GM13976 (cell line): ENCODE results near the gene PTCH1.

Experiments
- DNase-seq: peaks from one replicate; pipeline ENCODE4 v3.0.0; 2012; ENCODE audit warnings: low spot score
- CTCF ChIP-seq: IDR thresholded peaks from 2 replicates; pipeline ENCODE4 v1.5.1; 2012; ENCODE audit warnings: borderline replicate concordance, mild to moderate bottlenecking; ENCODE audit not compliant: insufficient read depth; ENCODE audit errors: extremely low read depth, missing control alignments, control extremely low read depth
- in situ Hi-C: fragments of 300-500 bp; cut with MboI; formaldehyde crosslinking; loops from one replicate; pipeline ENCODE4 v1.12.0; 2022; ENCODE audit warnings: low sequenced_read_pairs, mixed read lengths, inconsistent platforms; ENCODE audit not compliant: unreplicated experiment

PTCH1 gene

DNA sequence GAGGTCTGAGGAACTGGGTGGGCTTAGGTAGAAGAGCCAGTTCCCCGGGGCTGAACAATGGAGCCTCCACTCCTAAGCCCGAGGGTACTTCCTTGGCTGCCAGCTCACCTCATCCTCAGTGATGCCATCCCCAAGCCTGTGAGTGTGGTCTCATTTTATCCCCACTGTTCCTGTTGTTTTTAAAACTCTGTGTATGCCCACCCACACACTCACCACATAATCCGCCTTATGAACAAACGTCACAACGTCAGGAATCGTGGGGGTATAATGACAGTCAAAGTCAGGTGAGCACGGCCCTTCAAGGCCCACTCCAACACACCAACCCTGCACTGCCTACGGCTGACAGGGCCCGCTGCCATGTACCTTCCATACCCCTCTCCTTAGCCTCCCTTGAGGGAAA, 61.1 kb downstream of the PTCH1 start:
- no peak for TF ChIP-seq CTCF
- in situ Hi-C loops: no loop called here
- DNase-seq: no peak

DNA sequence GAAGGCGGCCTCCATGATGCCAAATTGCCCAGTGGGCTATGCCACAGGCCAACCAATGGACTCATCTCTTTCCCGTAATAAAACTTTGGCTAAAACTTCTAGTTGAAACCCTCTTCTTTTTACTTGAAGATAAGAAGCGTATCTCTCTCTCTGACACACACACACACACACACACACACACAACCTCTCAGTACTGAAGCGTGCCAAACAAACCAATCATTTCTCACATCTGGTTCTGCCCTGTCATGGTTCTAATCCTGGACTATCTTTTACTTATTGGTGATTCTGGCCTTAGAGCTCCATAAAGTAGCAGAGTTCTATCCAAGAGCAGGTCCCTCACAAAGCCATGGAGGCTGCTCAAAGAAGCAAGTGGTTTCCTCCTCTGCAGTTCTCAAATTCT, 64.6 kb downstream of the PTCH1 start:
- no peak for DNase-seq
- TF ChIP-seq CTCF: no peak
- in situ Hi-C loops: no loop called here

DNA sequence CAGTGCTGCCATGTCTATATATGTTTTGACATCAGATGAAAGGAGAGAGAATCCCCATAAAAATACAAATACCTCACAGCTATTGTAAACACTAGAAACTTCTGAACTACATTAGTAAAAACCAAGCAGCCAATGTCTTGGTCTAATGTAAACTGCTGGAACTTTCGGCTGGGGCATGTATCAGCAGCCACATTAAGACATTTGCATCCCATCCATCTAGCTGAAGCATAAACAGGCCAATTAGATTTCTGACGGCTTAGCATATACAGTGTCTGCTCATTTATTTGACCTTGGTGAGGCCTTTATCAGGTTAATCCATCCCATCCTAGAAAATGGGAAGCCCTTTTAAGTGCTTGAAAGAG, 65.7 kb downstream of the PTCH1 start:
- no peak for DNase-seq
- in situ Hi-C loops: no loop called here
- no peak for TF ChIP-seq CTCF

DNA sequence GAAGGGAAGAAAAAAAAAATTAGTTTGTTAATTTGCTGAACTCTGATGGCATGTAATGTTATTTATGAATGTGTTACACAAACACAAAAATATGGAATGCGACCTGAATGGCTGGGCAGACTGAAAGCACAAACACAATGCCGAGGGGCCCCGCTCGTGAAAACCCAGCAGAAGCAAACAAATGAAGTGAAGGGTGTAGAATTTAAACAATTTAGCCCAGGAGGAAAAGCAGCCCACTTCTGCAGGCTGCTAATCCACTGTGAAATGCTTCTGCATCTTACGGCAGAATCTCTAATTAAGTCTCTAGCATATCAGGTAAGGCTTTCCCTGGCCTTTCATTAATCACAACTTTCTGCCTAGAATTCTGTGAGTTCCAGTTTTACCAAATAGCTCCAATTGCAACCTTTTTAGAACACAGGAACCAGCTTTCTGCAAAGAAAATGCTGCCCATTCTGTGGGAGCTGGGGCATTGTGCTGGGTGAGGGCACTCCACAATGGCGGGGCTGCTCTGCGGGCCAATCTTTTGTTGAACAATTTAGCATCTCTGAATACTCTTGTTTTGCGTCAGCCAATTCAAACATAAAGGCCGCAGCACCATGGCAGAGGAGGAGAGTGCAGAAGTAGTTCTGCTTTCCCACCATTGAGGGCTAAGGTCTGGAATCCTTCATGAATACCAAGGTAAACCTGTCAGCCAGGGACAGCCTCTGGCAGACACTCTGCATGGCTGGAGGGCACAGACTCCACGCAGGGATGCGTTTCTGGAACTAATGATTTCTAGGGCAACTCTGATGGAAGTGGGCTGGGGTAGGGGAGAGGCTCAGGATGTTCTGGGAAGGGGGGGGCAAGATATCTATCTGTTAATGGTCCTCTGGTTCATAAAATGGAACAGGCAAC, 66.4 kb downstream of the PTCH1 start:
- TF ChIP-seq CTCF: no peak
- in situ Hi-C loops: no loop called here
- no peak for DNase-seq

DNA sequence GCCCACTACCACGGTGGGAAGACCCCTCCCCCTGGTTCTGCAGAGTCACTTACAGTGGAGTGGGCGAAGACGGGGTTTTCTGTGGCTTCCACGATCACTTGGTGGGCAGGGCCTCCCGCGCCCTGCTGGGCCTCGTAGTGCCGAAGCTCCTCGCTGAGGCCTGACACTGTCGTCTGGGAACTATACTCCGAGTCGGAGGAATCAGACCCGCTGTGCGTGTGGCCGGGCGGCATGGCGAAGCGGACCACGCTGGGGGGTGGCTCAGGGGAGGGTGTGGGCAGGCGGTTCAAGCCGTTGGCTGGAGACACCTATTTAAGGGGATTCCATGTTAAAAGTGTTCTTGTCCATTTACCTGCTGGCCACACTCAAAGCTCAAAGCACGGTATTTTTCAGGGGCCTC, 67.8 kb downstream of the PTCH1 start:
- no peak for DNase-seq
- no peak for TF ChIP-seq CTCF
- in situ Hi-C loops: no loop called here

DNA sequence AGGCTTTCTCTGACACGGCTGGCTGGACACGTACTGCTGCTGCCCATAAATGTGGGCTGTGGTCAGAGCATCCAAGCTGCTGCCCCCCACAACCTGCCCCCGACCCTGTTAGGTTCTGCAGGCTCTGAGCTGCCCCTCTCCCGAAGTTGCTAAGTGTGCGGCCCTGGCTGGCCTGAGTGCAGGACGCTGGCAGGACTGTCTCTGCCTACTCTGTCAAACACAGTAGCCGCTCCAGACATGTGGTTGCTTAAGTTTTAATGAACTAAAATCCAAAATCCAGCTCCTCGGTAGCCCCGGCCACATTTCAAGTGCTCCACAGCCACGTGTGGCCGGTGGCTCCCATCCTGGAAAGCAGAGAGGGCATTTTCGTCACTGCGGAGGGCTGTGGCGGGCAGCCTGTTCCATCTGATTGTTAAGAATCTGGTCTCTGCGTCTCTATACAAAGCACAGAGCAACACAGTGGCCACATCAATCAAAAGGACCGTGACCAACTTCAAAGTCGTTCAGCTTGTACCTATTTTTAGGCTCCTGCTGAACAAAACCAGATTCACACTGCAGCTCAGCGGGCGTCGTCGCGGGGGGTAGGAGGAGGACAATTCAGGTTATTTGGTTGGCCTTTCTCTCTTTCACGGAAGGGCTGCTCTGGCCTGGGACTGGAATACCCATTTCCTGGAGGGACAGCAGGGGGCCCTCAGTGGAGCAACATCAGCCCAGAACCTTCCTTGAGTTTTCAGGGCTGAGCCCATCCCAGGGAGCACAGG, 68.9 kb downstream of the PTCH1 start:
- in situ Hi-C loops: no loop called here
- no peak for TF ChIP-seq CTCF

More for the DNA sequence above, 68.9 kb downstream of the PTCH1 start:
- no peak for DNase-seq
